ENCODE results near the gene NDUFB5.
"Not testable (repeated sequence)": the region's sequence is repeated elsewhere in the genome, so short reads cannot be mapped to it uniquely, and the experiment has no call there.

NDUFB5 gene

DNA sequence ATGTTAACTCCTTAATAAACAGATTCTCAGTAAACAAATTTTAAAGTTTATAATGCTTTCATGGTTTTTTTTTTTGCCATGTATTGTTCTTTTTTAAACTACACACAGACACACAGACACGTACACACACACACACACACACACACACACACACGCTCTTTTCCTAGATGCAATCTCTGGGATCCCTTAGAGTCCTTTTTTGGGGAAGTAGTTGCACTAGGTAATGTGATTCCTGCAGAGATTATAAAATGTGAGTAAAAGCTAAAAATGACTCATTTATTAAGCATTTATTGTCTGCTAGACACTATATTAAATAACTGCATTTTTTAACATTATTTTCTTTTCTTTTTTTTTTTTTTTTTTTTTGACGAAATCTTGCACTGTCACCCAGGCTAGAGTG is 19.9 kb downstream of the NDUFB5 start:
- in situ Hi-C loops (cut with HindIII; ENCODE audit: low sequenced_read_pairs), result no loop called here
- no peak overlapping the region for H3K4me3 ChIP-seq (ENCODE audit: low read depth, low read length)
- no peak for DNase-seq (ENCODE audit: low read depth, low spot score)
- TF ChIP-seq CTCF (IDR thresholded peaks at IDR 0.05; ENCODE audit: low read depth, low read length), result no peak

DNA sequence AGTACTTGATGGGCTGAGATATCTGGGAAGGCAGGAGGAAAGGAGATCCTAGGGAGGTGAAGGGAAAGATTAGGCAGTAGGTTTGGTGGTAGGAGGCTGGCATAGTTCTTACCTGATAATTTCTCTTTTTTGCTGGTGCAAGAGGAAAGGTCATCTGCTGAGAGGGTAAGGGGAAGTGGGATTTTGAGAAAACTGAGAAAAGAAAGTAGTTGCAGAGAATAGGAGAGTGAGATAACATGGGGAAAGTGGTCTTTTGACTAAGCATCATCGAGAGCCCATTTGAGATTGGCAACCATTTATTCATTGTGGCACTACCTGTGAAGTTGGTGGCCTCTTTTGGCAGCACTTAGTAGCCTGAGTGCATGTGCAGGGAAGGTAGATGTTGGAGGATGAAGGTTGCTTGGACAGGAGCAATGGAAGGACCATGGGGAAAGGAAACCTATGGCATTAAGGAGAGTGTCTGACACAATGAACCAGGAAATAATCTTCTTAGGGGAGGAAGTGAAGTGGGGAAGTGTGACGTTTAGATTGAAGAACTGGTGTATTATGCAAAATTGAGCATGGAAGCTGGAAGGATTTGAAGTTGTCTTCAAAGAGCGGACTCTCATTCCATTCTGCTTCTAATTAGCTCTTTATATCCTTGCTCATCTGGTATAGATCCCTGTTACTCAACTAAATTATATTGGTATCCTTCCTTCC is 26.3 kb downstream of the NDUFB5 start:
- in situ Hi-C loops (cut with HindIII; ENCODE audit: low sequenced_read_pairs), result no loop called here
- DNase-seq (ENCODE audit: low read depth, low spot score), result no peak
- TF ChIP-seq CTCF (IDR thresholded peaks at IDR 0.05; ENCODE audit: low read depth, low read length), result no peak
- H3K4me3 ChIP-seq (ENCODE audit: low read depth, low read length), result no peak overlapping the region

DNA sequence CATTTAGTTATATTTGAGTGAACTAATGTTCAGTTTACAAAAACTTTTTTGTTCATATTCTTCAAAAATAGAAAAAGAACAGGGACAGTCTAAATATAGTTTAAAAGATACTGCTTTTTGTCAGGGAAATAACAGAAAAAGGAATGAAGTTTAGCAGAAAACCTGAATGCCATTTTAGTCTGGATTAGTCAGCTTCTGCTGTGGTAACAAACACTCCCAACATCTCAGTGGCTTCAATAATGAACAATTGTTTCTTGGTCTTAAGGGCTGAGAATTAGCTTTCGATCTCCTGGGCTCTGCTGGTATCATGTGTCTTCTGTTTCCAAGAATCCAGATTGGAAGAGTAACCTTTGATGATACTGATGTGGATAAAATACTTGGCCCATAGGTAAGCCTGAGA is 35.9 kb downstream of the NDUFB5 start:
- no peak for TF ChIP-seq CTCF (IDR thresholded peaks at IDR 0.05; ENCODE audit: low read depth, low read length)
- no peak for DNase-seq (ENCODE audit: low read depth, low spot score)
- no peak overlapping the region for H3K4me3 ChIP-seq (ENCODE audit: low read depth, low read length)
- in situ Hi-C loops (cut with HindIII; ENCODE audit: low sequenced_read_pairs), result no loop called here

- H3K4me3 ChIP-seq (ENCODE audit: low read depth, low read length), result no peak overlapping the region
- DNase-seq (ENCODE audit: low read depth, low spot score), result no peak
- in situ Hi-C loops (cut with HindIII; ENCODE audit: low sequenced_read_pairs), result no loop called here
- no peak for TF ChIP-seq CTCF (IDR thresholded peaks at IDR 0.05; ENCODE audit: low read depth, low read length)
Measured at GRCh38 chr3:179642871-179643270, 38.3 kb downstream of the NDUFB5 start.

- DNase-seq (ENCODE audit: low read depth, low spot score); H3K4me3 ChIP-seq (ENCODE audit: low read depth, low read length); in situ Hi-C loops (cut with HindIII; ENCODE audit: low sequenced_read_pairs): not testable (repeated sequence)
Measured at GRCh38 chr3:179643837-179644236, 39.2 kb downstream of the NDUFB5 start.

GRCh38 chr3:179646177-179646576 is 41.6 kb downstream of the NDUFB5 start:
- no peak for DNase-seq (ENCODE audit: low read depth, low spot score)
- no peak overlapping the region for H3K4me3 ChIP-seq (ENCODE audit: low read depth, low read length)
- TF ChIP-seq CTCF (IDR thresholded peaks at IDR 0.05; ENCODE audit: low read depth, low read length), result no peak
- in situ Hi-C loops (cut with HindIII; ENCODE audit: low sequenced_read_pairs), result no loop called here

GRCh38 chr3:179651687-179652446 is 47.3 kb downstream of the NDUFB5 start:
- peak overlapping the region; percentile 89 for H3K4me3 ChIP-seq (ENCODE audit: low read depth, low read length)
- TF ChIP-seq CTCF (IDR thresholded peaks at IDR 0.05; ENCODE audit: low read depth, low read length), result no peak
- DNase-seq (ENCODE audit: low read depth, low spot score), result no peak
- in situ Hi-C loops (cut with HindIII; ENCODE audit: low sequenced_read_pairs), result no loop called here

Measured in astrocyte of the spinal cord (primary cell).